ENCODE data around the gene NTM.

Gene NTM

DNA sequence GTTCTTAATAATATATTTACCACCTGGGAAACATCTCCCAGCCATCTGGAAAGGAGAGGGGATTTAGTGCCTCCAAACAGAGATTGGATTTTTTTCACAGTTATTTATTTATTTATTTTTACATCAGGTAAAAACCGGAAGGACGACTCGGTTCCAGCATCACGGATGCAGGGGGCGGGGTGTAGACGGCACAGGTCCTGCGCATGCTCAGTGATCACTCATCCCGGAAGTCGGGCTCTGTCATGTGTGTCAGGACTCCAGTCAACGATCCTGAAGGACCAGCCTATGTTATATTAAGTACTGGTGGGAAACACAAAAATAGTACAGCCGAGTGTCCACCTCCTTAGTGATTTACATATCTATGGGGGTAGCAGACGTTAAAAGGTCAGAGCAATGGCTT is 467.6 kb downstream of the NTM start:
- no peaks in the 10 kb centered on the region for H3K9me3 ChIP-seq (ENCODE audit: control insufficient read depth, low read length)
- no peak overlapping the region for H3K4me3 ChIP-seq (ENCODE audit: low read length)
- H3K4me1 ChIP-seq (ENCODE audit: control insufficient read depth, insufficient read depth, low read length), result peaks cover 3% of the 10 kb centered on the region
- no peak overlapping the region for H3K9ac ChIP-seq (ENCODE audit: low read length)
- DNase-seq (ENCODE audit: low read depth), result no peak
- H3K36me3 ChIP-seq (ENCODE audit: control insufficient read depth, insufficient read depth, low read length, severe bottlenecking), result no peaks in the 10 kb centered on the region
- H3K27me3 ChIP-seq (replicated peaks; ENCODE audit: control insufficient read depth, insufficient read depth, low read length), result no peaks in the 10 kb centered on the region

DNA sequence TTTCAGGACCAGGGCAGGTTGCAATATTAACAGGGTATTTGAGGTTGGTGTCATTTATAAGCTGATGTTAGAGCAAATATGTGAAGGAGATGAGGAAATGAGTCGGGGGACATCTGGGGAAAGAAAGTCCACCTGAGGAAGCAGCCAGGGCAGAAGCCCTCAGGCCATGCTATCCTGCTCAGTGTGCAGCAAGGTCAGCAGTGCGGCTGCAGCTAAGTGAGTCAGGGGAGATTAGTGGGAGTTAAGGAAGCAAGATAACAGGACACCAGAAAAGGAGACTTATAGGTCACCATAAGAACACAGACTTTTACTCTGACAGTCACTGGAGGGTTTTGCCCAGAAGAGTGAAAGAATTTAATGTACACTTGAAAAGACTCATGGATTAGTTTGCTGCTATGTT is 468.9 kb downstream of the NTM start:
- Histone ChIP-seq H3K9me3 (ENCODE audit: control insufficient read depth, low read length) (no peaks in the 10 kb centered on the region), H3K36me3 (ENCODE audit: control insufficient read depth, insufficient read depth, low read length, severe bottlenecking) (no peaks in the 10 kb centered on the region), H3K9ac (ENCODE audit: low read length) (no peak overlapping the region), H3K27me3 (replicated peaks; ENCODE audit: control insufficient read depth, insufficient read depth, low read length) (no peaks in the 10 kb centered on the region), H3K4me3 (ENCODE audit: low read length) (no peak overlapping the region), H3K4me1 (ENCODE audit: control insufficient read depth, insufficient read depth, low read length) (peaks cover 3% of the 10 kb centered on the region)
- no peak for DNase-seq (ENCODE audit: low read depth)

DNA sequence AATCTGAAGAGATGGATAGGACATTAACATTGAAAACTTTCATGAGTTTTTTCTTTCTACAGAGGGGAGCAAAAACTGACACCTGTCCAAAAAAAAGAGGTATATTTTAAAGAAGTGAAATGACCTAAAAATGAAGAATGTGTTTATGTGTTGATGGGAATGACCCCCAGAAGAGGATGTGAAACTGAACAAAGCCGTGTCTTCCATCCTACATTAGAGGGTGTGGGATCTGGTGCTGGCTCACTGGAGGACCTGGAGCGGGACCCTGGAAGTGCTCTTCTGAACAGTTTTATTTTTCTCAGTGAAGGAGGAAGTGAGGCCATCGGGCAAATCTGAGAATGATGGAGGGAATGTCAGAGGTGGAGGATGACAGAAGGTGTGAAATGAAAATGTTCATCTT is 470.1 kb downstream of the NTM start:
- Histone ChIP-seq H3K27me3 (replicated peaks; ENCODE audit: control insufficient read depth, insufficient read depth, low read length) (no peaks in the 10 kb centered on the region), H3K4me1 (ENCODE audit: control insufficient read depth, insufficient read depth, low read length) (peaks cover 3% of the 10 kb centered on the region), H3K4me3 (ENCODE audit: low read length) (no peak overlapping the region), H3K9ac (ENCODE audit: low read length) (no peak overlapping the region), H3K36me3 (ENCODE audit: control insufficient read depth, insufficient read depth, low read length, severe bottlenecking) (no peaks in the 10 kb centered on the region), H3K9me3 (ENCODE audit: control insufficient read depth, low read length) (no peaks in the 10 kb centered on the region)
- DNase-seq (ENCODE audit: low read depth), result no peak

DNA sequence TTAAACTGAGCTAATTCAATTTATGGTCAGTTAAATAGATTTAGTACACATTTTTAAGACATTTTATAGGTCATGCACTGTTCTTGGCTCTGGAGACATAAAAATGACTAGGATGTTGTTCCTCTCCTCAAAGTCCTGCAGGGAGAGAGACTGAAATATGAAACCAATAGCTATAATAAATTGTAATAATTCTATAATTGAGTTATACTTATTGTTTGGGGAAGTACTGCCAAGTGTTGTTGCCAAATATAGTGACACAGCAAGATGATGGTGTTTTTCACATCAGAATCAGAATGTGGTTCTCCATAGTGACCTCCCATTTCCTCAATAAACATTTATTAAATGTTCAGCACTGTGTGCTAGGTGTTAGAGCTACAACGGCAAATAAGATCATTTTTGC is 470.6 kb downstream of the NTM start:
- DNase-seq (ENCODE audit: low read depth), result peak; percentile 13
- no peaks in the 10 kb centered on the region for H3K9me3 ChIP-seq (ENCODE audit: control insufficient read depth, low read length)
- H3K9ac ChIP-seq (ENCODE audit: low read length), result no peak overlapping the region
- peaks cover 3% of the 10 kb centered on the region for H3K4me1 ChIP-seq (ENCODE audit: control insufficient read depth, insufficient read depth, low read length)
- no peaks in the 10 kb centered on the region for H3K27me3 ChIP-seq (replicated peaks; ENCODE audit: control insufficient read depth, insufficient read depth, low read length)
- H3K36me3 ChIP-seq (ENCODE audit: control insufficient read depth, insufficient read depth, low read length, severe bottlenecking), result no peaks in the 10 kb centered on the region
- H3K4me3 ChIP-seq (ENCODE audit: low read length), result no peak overlapping the region

DNA sequence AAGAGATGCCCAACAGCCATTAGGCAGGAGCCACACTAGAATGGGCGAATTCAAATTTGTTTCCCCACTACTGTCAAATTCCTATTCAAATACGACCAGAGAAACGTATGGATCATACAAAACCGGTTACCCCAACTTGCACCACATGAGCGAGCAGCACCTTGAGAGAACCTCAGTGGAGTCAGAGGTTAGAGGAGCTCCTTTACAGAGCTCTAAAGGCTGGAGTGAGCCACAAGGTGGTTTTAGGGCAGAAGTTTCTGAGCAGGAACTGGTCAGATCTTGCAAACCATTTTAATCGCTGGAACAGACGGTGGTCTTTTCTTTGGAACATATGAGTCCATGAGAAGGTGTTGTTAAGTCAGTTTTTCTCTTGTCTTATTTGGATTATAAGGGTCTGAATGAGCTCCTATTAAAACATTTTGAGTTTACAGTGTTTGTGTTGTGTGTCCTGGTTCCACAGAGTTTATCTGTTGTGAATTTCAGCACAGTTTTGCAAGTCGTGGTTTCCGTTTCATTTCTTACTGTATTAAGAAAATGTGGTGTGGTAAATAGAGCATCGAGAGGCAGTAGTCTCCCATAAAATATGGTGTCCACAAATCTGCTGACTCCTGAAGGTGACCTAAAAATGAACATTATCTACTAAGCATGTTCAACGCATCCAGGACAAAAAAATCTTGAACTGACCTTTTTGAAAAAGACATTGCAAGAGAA is 471.7 kb downstream of the NTM start:
- Histone ChIP-seq H3K9me3 (ENCODE audit: control insufficient read depth, low read length) (no peaks in the 10 kb centered on the region), H3K27me3 (replicated peaks; ENCODE audit: control insufficient read depth, insufficient read depth, low read length) (no peaks in the 10 kb centered on the region), H3K36me3 (ENCODE audit: control insufficient read depth, insufficient read depth, low read length, severe bottlenecking) (no peaks in the 10 kb centered on the region), H3K4me3 (ENCODE audit: low read length) (no peak overlapping the region), H3K4me1 (ENCODE audit: control insufficient read depth, insufficient read depth, low read length) (peaks cover 3% of the 10 kb centered on the region), H3K9ac (ENCODE audit: low read length) (no peak overlapping the region)
- DNase-seq (ENCODE audit: low read depth), result no peak

DNA sequence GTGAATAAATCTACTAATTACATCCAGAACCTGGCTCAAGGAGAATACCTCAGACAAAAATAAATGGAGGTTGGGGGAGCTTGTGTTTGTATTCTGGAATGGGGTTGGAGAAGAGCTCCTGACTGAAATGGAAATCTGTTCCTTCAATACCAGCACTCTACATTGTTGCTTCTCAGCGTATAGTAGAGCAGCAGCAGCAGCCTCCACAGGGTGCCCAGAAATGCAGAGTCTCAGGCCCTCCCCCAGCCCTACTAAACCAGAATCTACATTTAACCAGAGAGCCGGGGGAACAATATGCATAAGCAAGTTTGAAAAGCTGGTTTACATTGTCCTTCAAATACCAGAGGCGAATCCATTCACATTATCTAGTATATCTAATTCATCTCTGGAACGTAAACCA is 474.8 kb downstream of the NTM start:
- no peak overlapping the region for H3K4me3 ChIP-seq (ENCODE audit: low read length)
- no peak for DNase-seq (ENCODE audit: low read depth)
- no peaks in the 10 kb centered on the region for H3K9me3 ChIP-seq (ENCODE audit: control insufficient read depth, low read length)
- no peaks in the 10 kb centered on the region for H3K27me3 ChIP-seq (replicated peaks; ENCODE audit: control insufficient read depth, insufficient read depth, low read length)
- H3K36me3 ChIP-seq (ENCODE audit: control insufficient read depth, insufficient read depth, low read length, severe bottlenecking), result no peaks in the 10 kb centered on the region
- peaks cover 9% of the 10 kb centered on the region for H3K4me1 ChIP-seq (ENCODE audit: control insufficient read depth, insufficient read depth, low read length)
- no peak overlapping the region for H3K9ac ChIP-seq (ENCODE audit: low read length)

DNA sequence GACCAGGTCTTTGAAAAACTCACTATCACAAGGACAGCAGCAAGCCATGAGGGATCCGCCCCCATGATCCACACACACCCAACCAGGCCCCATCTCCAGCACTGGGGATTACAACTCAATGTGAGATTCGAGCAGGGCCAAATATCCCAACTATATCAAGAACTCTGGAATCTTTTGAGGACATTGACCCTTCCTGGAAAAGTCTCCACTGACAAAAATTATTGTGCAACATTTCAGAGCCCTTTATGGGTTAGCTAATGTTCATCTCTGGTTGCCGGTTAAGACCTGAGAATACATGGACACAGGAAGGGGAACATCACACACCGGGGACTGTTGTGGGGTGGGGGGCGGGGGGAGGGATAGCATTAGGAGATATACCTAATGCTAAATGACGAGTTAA is 479.1 kb downstream of the NTM start:
- peaks cover 6% of the 10 kb centered on the region for H3K4me1 ChIP-seq (ENCODE audit: control insufficient read depth, insufficient read depth, low read length)
- no peaks in the 10 kb centered on the region for H3K36me3 ChIP-seq (ENCODE audit: control insufficient read depth, insufficient read depth, low read length, severe bottlenecking)
- no peak overlapping the region for H3K4me3 ChIP-seq (ENCODE audit: low read length)
- H3K27me3 ChIP-seq (replicated peaks; ENCODE audit: control insufficient read depth, insufficient read depth, low read length), result no peaks in the 10 kb centered on the region
- DNase-seq (ENCODE audit: low read depth), result no peak
- H3K9me3 ChIP-seq (ENCODE audit: control insufficient read depth, low read length), result no peaks in the 10 kb centered on the region
- H3K9ac ChIP-seq (ENCODE audit: low read length), result no peak overlapping the region

DNA sequence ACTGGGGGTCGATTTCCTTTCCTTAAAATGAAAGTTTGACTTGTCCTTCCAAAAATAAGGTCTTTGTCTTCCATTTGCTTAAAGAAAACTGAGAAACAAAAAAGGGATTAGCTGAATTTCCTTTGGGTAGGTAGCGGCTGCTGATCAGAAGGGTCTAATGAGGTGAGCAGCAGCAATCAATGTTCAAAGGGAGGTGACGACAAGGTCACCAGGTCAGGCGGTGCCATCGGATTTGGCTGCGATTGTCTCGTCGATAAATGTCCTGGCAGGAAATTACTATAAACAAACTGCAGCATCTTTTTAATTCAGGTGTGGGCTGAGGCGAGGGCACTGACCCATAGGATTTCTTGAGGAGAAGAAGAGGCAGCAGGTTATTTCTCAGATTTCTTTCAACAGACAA is 480.1 kb downstream of the NTM start:
- Histone ChIP-seq H3K36me3 (ENCODE audit: control insufficient read depth, insufficient read depth, low read length, severe bottlenecking) (no peaks in the 10 kb centered on the region), H3K4me1 (ENCODE audit: control insufficient read depth, insufficient read depth, low read length) (peaks cover 6% of the 10 kb centered on the region), H3K9ac (ENCODE audit: low read length) (no peak overlapping the region), H3K9me3 (ENCODE audit: control insufficient read depth, low read length) (no peaks in the 10 kb centered on the region), H3K4me3 (ENCODE audit: low read length) (no peak overlapping the region), H3K27me3 (replicated peaks; ENCODE audit: control insufficient read depth, insufficient read depth, low read length) (no peaks in the 10 kb centered on the region)
- no peak for DNase-seq (ENCODE audit: low read depth)

DNA sequence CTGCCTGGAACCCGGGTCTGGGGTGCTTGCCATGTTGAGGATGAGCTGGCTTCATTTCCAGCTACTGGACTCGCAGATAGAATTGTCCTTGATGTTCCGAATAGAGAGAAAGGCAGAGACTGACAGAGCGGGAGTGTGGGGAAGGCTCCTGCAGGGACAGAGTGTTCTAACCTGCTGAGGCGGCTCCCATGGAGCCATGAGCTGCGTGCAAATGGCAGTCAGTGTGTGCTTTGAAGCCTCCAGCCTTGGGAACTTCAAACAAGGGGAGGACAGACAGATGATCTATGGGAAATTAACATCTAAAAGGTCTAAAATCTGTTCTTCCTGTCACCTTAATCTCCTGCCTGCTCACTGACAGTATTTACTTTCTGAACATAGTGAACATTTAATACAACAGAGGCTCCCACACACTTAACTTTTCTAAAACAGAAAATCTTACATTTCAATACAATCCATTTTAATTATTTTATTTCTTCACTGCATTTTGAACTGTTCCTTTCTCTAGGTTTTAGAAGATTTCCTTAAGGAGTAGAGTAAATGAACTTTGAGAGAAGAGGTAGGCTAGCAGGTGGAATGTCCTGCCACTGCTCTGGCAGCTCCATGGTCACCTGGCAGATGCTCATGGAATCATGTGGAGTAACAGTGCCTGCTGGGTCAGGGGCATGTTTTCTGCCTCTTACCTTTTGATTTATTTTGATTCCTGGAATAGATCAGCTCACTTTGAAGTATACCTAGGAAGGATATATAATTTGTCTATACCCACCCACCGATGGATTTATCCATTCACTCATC is 481.7 kb downstream of the NTM start:
- H3K27me3 ChIP-seq (replicated peaks; ENCODE audit: control insufficient read depth, insufficient read depth, low read length), result no peaks in the 10 kb centered on the region
- H3K4me3 ChIP-seq (ENCODE audit: low read length), result no peak overlapping the region
- H3K9ac ChIP-seq (ENCODE audit: low read length), result no peak overlapping the region
- H3K9me3 ChIP-seq (ENCODE audit: control insufficient read depth, low read length), result no peaks in the 10 kb centered on the region
- peaks cover 6% of the 10 kb centered on the region for H3K4me1 ChIP-seq (ENCODE audit: control insufficient read depth, insufficient read depth, low read length)
- no peak for DNase-seq (ENCODE audit: low read depth)
- H3K36me3 ChIP-seq (ENCODE audit: control insufficient read depth, insufficient read depth, low read length, severe bottlenecking), result no peaks in the 10 kb centered on the region

DNA sequence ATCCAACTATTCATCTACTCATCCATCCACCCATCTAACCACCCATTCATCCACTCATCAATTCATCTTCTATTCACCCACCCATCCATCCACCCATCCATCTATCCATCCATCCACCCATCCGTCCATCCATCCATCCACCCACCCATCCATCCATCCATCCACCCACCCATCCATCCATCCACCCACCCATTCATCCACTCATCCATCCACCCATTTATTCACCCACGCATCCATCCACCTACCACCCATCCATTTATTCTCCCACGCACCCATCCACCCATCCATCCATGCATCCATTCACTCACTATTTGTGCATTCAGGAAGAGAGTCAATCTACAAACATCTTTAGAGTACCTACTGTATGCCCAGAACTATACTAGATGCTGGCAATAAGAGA is 482.3 kb downstream of the NTM start:
- no peak for DNase-seq (ENCODE audit: low read depth)

DNA sequence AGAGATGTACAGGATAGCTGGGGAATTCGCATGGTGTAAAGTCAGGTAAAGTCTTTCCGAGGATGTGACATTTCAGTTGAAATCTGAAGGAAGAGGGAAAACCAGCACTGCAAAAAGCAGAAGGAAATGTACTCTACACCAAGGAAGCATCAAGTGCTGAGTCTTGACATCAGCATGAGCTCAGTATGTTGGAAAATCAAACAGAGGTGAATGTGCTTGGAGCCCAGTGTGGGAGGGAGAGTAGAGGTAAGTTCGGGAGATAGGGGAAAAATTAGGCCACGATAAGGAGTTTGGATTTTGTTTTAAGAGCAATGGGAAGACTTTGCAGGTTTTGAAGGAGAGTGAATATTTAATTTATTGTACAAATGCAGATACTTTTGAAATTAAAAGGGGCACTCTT is 484.0 kb downstream of the NTM start:
- no peak for DNase-seq (ENCODE audit: low read depth)
- no peaks in the 10 kb centered on the region for H3K27me3 ChIP-seq (replicated peaks; ENCODE audit: control insufficient read depth, insufficient read depth, low read length)
- H3K4me3 ChIP-seq (ENCODE audit: low read length), result no peak overlapping the region
- H3K9me3 ChIP-seq (ENCODE audit: control insufficient read depth, low read length), result no peaks in the 10 kb centered on the region
- H3K36me3 ChIP-seq (ENCODE audit: control insufficient read depth, insufficient read depth, low read length, severe bottlenecking), result no peaks in the 10 kb centered on the region
- H3K4me1 ChIP-seq (ENCODE audit: control insufficient read depth, insufficient read depth, low read length), result no peaks in the 10 kb centered on the region
- H3K9ac ChIP-seq (ENCODE audit: low read length), result no peak overlapping the region

More for the DNA sequence above, 482.3 kb downstream of the NTM start:
- Histone ChIP-seq H3K36me3 (ENCODE audit: control insufficient read depth, insufficient read depth, low read length, severe bottlenecking) (no peaks in the 10 kb centered on the region), H3K4me1 (ENCODE audit: control insufficient read depth, insufficient read depth, low read length) (peaks cover 6% of the 10 kb centered on the region), H3K9ac (ENCODE audit: low read length) (no peak overlapping the region), H3K27me3 (replicated peaks; ENCODE audit: control insufficient read depth, insufficient read depth, low read length) (no peaks in the 10 kb centered on the region), H3K4me3 (ENCODE audit: low read length) (no peak overlapping the region), H3K9me3 (ENCODE audit: control insufficient read depth, low read length) (no peaks in the 10 kb centered on the region)

All from adipocyte (in vitro differentiated cells).